ENCODE measurements around the gene WFIKKN2.
A peak's percentile ranks its signal among the peaks of the same experiment; 100 is the strongest.
"Not testable (repeated sequence)": the region's sequence is repeated elsewhere in the genome, so short reads cannot be mapped to it uniquely, and the experiment has no call there.

Gene WFIKKN2

GRCh38 chr17:50850640-50851039 is 15.3 kb downstream of the WFIKKN2 start:
- DNase-seq (ENCODE audit: low read depth in 2 of 2, low spot score in 1 of 2) = no peak

DNA sequence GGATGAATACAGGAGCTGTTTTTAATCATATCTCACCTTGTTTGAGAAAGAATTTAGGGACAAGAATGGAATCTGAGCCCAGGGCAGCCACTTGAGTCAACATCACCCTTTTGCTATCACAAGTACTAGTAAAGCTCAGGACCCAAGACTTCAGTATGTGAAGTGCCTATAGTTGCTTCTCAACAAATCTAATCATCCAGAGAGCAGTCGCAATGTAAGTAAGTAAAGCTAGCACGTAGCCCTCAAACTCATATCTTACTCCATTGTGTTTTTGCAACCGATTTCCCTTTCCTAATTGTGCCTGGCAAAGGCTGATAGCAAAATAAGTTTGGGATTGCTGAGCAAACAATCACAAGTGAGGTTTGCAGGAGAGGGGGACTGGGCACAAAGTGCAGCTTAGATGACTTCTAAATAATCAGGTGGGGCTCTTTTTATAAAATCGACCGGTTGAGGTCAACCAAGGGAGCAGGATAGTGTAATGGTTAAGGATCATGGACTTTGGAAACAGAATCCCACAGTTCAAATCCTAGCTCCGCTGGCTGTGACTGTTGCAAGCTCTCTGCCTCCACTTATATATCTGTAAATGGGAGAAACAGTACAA is 17.7 kb downstream of the WFIKKN2 start:
- DNase-seq (ENCODE audit: low read depth in 2 of 2, low spot score in 1 of 2) = no peak

DNA sequence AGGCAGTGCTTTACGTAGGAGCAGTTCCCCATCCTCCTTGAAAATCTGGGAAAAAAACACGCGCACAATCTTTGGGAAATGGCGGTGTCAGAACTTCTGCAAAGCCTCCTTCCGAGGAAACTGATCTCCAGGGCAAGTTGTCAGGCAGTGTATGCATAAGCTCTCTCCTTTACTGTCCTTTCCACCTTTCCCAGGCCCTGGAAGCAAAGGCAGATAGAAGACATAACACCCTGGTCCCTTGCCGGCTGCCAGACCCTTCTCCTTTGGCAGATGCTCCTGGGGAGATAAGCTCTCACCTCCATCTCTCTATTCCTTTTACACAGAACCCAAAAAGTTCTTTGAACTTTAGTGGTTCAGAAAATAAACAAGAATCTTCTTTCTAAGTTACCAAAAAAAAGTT is 18.4 kb downstream of the WFIKKN2 start:
- no peak for DNase-seq (ENCODE audit: low read depth in 2 of 2, low spot score in 1 of 2)

DNA sequence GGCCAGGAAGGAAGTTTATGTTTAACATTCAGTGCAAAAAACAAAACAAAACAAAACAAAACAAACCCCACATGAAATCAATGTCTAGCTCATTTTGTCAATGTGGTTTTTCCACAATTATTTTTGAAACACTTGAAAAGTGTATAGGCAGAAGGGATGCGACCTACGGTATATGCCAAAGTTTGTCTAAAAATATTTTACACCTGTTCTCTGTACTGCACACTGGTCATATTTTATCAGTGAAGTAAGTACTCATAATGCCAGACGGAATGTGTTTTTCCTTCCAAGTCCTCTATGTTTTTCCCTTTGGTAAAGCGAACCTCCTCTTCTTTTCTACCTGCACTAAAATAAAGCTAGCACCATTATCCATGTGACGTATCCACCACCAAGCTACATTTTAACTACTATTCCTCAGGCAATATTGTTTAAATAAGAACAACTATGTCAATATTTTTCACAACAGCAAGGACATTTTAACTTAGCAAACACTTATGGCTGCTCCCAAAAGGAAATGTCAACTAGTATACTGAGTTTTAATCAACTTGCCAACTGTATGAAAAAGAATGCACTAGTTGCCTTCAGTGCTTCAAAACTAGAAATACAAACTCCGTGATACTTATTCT is 20.4 kb downstream of the WFIKKN2 start:
- no peak for DNase-seq (ENCODE audit: low read depth in 2 of 2, low spot score in 1 of 2)

DNA sequence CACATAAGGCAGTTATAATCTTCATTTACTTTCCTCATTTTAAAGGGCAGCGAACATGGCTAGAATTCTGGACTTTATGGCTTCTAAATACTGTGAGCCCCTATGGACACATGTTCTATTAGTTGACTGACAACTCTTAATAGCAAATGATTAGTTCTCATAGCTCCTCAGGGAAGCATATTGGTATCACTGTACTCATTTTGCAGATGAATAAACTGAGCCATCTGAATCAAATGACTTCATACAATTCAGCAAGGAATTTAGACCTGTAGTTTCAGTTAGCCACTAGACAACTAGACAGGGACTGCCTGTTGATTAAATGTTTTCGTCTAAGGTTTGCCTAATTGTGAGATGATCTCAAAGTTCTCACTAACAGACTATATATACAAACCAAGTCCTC is 21.0 kb downstream of the WFIKKN2 start:
- no peak for DNase-seq (ENCODE audit: low read depth in 2 of 2, low spot score in 1 of 2)

DNA sequence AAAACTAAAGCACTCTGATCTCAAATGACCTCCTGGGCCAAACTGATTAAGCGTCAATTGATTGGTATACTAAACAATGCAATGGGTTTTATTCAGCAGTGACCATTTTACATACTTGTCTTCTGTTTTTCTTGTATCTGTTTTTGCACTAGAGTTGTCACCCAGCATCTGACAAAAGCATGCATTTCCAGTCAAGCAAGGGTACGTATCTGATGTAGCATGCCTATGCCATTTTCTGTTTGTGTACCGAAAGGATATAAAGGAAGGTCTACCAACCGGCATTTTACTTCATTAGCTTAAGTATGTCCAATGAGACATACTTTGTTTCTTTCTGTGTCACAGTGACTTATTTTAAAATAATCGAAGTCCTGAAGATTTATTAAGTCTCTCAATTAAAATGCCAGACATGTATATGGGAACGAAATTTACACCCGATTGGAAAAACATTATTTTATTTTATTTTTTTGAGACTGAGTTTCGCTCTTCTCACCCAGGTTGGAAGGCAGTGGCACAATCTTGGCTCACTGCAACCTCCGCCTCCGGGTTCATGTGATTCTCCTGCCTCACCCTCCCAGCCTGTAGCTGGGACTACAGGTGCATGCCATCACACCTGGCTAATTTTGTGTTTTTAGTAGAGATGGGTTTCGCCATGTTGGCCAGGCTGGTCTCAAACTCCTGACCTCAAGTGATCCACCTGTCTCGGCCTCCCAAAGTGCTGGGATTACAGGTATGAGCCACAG is 23.3 kb downstream of the WFIKKN2 start:
- no peak for DNase-seq (ENCODE audit: low read depth in 2 of 2, low spot score in 1 of 2)

- not testable (repeated sequence) for DNase-seq (ENCODE audit: low read depth in 2 of 2, low spot score in 1 of 2)
These were observed 24.3 kb downstream of the WFIKKN2 start for GRCh38 chr17:50859727-50860126.

- DNase-seq (ENCODE audit: low read depth in 2 of 2, low spot score in 1 of 2) = no peak
These were observed 25.9 kb downstream of the WFIKKN2 start for GRCh38 chr17:50861334-50861676.

- no peak for DNase-seq (ENCODE audit: low read depth in 2 of 2, low spot score in 1 of 2)
These were observed 26.6 kb downstream of the WFIKKN2 start for GRCh38 chr17:50861822-50862528.

DNA sequence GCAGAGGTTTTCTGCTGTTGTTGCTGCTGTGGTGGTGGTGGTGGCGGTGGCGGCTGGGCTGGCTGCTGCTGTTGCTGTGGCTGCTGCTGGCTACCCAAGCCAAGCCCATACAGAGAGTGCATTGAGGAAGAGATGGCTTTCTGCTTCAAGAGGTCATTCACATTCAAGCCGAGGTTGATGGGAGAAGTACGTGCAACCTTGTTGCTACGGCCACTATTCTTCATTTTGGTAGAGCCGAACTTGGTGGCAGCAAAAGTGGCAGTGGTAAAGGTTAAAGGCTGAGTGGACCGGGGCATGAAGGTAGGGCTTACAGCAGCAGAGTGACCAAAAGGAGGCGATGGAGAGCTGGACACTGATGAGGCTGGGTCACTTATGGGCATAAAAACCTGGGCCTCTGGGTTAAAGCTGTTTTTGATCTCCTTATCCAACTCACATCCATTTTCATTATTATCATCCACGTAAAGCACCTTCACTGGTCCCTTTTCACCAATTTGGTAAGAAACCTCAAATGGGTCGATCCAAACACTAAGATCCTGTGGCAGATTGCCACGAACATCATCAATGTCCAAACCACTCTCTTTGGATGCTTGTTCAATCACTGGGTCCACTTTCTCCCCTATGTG is 27.9 kb downstream of the WFIKKN2 start:
- no peak for DNase-seq (ENCODE audit: low read depth in 2 of 2, low spot score in 1 of 2)

DNA sequence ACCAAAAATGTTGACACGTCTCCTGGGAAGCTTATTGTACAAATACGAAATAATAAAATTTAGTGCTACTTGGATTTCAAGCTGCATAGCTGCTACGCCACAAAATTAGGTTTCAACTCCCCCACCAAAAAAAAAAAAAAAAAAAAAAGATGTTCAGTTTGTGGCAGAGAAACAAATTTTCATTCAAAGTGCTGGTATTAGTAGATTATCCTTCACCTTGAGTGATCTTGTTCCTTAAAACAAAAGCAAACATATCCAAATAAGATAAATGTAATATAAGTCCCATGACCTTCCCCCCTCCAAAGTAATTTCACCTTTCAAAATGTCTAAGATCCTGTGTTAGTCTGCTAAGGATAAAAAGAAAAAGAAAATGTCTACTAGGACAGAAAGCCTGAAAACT is 28.5 kb downstream of the WFIKKN2 start:
- DNase-seq (ENCODE audit: low read depth in 2 of 2, low spot score in 1 of 2) = no peak

DNA sequence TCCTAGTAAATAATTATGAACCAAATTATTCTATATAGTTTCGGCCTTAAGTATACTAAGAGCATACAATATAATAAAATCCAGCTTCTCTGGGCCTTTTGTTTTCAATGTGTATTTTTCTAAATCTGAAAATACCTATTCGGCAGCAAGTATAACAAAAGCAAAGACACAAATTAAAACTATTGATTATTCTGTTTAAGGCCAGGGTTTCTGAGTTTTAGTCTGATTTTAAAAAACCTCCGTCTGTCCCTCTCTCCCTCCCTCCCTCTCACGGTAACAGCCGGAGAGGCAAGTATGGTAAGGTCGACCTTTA is 29.3 kb downstream of the WFIKKN2 start:
- DNase-seq (ENCODE audit: low read depth in 2 of 2, low spot score in 1 of 2) = no peak

DNA sequence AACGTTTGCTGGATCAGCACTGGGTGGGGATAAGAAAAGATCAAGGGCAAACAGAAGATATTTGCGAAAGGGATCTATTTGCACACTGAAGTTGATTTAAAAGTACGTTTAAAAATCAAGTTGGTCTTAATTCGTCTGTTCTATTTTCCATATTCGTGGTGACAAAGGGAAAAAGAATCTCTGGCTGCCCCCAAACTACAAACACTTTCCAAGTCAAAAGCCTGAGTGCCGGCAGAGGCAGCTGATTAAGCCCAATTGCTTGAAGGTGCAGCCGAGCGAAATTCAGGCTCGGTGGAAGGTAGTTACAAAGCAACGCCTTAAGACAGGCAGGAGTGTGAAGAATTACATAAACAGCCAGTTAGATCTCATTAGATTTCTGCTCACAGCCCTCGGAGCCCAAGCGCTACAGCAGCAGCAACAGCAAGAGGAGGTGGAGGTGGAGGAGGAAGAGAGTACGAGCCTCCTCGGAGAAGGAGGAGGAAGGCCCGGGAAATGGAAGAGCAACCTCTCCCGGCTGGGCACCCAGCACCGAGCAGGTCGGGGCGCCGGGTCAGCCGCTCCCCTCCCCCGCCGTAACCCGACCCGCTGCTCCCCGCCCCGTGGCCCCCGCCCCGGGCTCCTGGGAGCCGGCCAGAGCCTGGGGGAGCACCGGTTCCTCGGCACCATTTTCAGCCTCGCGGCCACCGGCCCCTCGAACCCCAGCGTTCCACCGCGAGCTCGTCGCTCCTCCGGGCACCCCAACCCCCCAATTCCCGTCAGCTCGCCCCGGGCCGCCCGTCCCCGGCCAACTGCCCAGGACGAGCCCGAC is 29.9 kb downstream of the WFIKKN2 start:
- peak; percentile 19 to 25 for DNase-seq (ENCODE audit: low read depth in 2 of 2, low spot score in 1 of 2)

GRCh38 chr17:50865868-50866260 is 30.5 kb downstream of the WFIKKN2 start:
- DNase-seq (ENCODE audit: low read depth in 2 of 2, low spot score in 1 of 2) = no peak

DNA sequence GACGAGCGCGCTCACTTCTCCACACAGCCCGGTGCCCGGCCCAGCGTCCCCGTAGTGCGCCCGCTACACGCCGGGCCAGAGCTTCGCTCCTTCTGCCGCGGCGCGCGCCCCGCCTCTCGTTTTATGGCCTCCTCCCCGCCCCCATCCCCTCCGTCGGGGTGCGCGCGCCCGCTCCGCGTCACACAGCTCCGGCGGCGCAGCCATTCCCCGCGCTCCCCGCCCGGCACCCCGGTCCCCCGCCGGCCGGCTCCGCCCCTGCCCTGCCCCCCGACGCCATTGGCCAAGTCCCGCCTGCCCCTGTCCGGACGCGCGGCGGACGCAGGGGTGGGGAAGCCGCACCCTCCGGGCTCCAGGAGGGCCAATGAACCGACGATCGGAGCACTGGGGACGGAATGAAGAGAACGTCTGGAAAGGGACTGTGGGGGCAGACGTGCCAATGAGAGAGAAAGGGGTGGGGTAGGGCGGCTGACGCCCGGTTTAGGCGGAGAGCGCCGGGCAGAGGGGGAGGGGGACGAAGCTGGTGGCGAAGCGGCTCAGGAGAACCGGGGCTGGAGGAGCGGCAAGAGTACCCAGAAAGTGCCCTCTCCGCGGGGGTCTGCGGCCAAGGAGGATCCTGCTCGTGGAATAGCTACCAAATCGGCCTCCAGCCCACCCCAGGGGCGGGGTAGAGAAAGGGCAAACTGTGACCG is 31.0 kb downstream of the WFIKKN2 start, which contains the start of gene TOB1:
Gene TOB1 (minus strand): TSS at position 94 of the 689 bp plus-strand sequence. CDS start 2,337 bp downstream, outside the sequence.
- peak; percentile 94 for DNase-seq (ENCODE audit: low read depth in 2 of 2, low spot score in 1 of 2)

GRCh38 chr17:50866950-50867362 is 31.6 kb downstream of the WFIKKN2 start:
- peak in 1 of 2 donors; percentile 35 for DNase-seq (ENCODE audit: low read depth in 2 of 2, low spot score in 1 of 2)

GRCh38 chr17:50867363-50868139 is 32.2 kb downstream of the WFIKKN2 start:
- peak; percentile 53 to 70 for DNase-seq (ENCODE audit: low read depth in 2 of 2, low spot score in 1 of 2)

GRCh38 chr17:50868140-50868438 is 32.7 kb downstream of the WFIKKN2 start:
- no peak for DNase-seq (ENCODE audit: low read depth in 2 of 2, low spot score in 1 of 2)

GRCh38 chr17:50868602-50869001 is 33.2 kb downstream of the WFIKKN2 start:
- DNase-seq (ENCODE audit: low read depth in 2 of 2, low spot score in 1 of 2) = no peak

DNA sequence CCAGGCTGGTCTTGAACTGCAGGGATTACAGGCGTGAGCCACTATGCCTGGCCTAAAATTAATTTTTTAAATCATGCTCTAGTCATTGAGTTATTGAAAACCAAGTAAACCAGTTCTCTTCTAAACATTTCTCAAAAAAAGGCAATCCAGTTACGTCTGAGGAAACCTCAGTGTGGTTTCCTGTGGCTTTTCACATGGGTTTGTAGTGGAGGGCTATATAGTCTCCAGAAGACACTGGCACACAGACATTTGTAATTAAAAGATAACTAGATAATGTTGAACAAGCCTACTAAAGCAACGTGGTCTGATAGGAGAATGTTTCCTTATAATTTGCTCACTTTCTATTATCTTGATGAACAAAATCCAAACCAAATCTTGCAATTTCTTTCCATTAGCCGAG is 36.0 kb downstream of the WFIKKN2 start:
- peak in 1 of 2 donors; percentile 39 for DNase-seq (ENCODE audit: low read depth in 2 of 2, low spot score in 1 of 2)
